Gastrocnemius medialis (tissue), 4 donors: Measurements from ENCODE around the gene DIP2C.
"Not testable (repeated sequence)": the region's sequence is repeated elsewhere in the genome, so short reads cannot be mapped to it uniquely, and the experiment has no call there.

ENCODE experiments used
- POLR2A ChIP-seq, 2 donors: fragments of 450-650 bp; IDR thresholded peaks; one replicate each; pipeline ENCODE4 v1.6.1; 2017; ENCODE audit warnings: antibody characterized with exemption in 2 of 2, mild to moderate bottlenecking in 2 of 2, moderate library complexity in 2 of 2
- TF ChIP-seq, protein P1 (sequence below), 5 experiments: fragments of 450-650 bp in 3 of 5; fragments of 200-600 bp in 2 of 5; sonication (generic) in 2 of 5; IDR thresholded peaks in 4 of 5; conservative IDR thresholded peaks in 1 of 5; 1 replicate in 4 of 5; 2 replicates in 1 of 5; pipeline ENCODE4 v1.5.1; 2016 to 2019; ENCODE audit warnings: antibody characterized with exemption in 5 of 5, mild to moderate bottlenecking in 3 of 5, moderate library complexity in 3 of 5

DNA sequence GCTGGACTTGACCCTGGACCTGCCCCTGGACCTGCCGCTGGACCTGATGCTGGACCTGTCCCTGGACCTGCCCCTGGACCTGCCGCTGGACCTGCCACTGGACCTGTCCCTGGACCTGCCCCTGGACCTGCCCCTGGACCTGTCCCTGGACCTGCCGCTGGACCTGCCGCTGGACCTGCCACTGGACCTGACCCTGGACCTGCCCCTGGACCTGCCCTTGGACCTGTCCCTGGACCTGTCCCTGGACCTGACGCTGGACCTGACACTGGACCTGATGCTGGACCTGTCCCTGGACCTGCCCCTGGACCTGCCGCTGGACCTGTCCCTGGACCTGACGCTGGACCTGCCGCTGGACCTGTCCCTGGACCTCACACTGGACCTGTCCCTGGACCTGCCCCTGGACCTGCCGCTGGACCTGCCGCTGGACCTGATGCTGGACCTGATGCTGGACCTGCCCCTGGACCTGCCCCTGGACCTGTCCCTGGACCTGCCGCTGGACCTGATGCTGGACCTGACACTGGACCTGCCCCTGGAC lies 31.6 kb downstream of the DIP2C start:
- TF ChIP-seq, protein P1, sequence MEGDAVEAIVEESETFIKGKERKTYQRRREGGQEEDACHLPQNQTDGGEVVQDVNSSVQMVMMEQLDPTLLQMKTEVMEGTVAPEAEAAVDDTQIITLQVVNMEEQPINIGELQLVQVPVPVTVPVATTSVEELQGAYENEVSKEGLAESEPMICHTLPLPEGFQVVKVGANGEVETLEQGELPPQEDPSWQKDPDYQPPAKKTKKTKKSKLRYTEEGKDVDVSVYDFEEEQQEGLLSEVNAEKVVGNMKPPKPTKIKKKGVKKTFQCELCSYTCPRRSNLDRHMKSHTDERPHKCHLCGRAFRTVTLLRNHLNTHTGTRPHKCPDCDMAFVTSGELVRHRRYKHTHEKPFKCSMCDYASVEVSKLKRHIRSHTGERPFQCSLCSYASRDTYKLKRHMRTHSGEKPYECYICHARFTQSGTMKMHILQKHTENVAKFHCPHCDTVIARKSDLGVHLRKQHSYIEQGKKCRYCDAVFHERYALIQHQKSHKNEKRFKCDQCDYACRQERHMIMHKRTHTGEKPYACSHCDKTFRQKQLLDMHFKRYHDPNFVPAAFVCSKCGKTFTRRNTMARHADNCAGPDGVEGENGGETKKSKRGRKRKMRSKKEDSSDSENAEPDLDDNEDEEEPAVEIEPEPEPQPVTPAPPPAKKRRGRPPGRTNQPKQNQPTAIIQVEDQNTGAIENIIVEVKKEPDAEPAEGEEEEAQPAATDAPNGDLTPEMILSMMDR (IDR thresholded peaks at IDR 0.05 in 4 of 5, conservative IDR thresholded peaks at IDR 0.05 in 1 of 5) = not testable (repeated sequence)
- not testable (repeated sequence) for TF ChIP-seq POLR2A (IDR thresholded peaks at IDR 0.05)
